HEK293T (cell line): ENCODE results near the gene BCR.

Source experiments
- ARNT ChIP-seq: fragments of 450-650 bp; IDR thresholded peaks from 2 replicates; pipeline ENCODE4 v1.6.1; 2017; ENCODE audit warnings: mild to moderate bottlenecking
- BHLHE40 ChIP-seq: fragments of 450-650 bp; IDR thresholded peaks from 2 replicates; pipeline ENCODE4 v1.6.1; 2016; ENCODE audit warnings: mild to moderate bottlenecking, moderate library complexity, borderline replicate concordance
- ELF4 ChIP-seq: fragments of 450-650 bp; IDR thresholded peaks from 2 replicates; pipeline ENCODE4 v1.6.1; 2017; ENCODE audit warnings: antibody characterized with exemption
- FOXA1 ChIP-seq: fragments of 450-650 bp; IDR thresholded peaks from 2 replicates; pipeline ENCODE4 v1.6.1; 2016; ENCODE audit warnings: mild to moderate bottlenecking
- FOXK2 ChIP-seq: fragments of 450-650 bp; IDR thresholded peaks from 2 replicates; pipeline ENCODE4 v1.6.1; 2016; ENCODE audit warnings: mild to moderate bottlenecking
- FOXM1 ChIP-seq: fragments of 450-650 bp; IDR thresholded peaks from 2 replicates; pipeline ENCODE4 v1.6.1; 2017; ENCODE audit warnings: mild to moderate bottlenecking, borderline replicate concordance
- HDGF ChIP-seq: fragments of 450-650 bp; IDR thresholded peaks from 2 replicates; pipeline ENCODE4 v1.6.1; 2017; ENCODE audit warnings: antibody characterized with exemption, borderline replicate concordance
- L3MBTL2 ChIP-seq: fragments of 450-650 bp; conservative IDR thresholded peaks from 2 replicates; pipeline ENCODE4 v1.6.1; 2016; ENCODE audit warnings: mild to moderate bottlenecking
- LEF1 ChIP-seq: fragments of 450-650 bp; IDR thresholded peaks from 2 replicates; pipeline ENCODE4 v1.6.1; 2017; ENCODE audit warnings: mild to moderate bottlenecking, borderline replicate concordance
- SP1 ChIP-seq: fragments of 450-650 bp; IDR thresholded peaks from 2 replicates; pipeline ENCODE4 v1.6.1; 2017
- SUZ12 ChIP-seq: fragments of 450-650 bp; IDR thresholded peaks from 2 replicates; pipeline ENCODE4 v1.6.1; 2016; ENCODE audit warnings: mild to moderate bottlenecking
- TARDBP ChIP-seq: fragments of 450-650 bp; IDR thresholded peaks from 2 replicates; pipeline ENCODE4 v1.6.1; 2016
- ZNF384 ChIP-seq: fragments of 450-650 bp; IDR thresholded peaks from 2 replicates; pipeline ENCODE4 v1.6.1; 2016
- TF ChIP-seq, protein P1 (sequence below): fragments of 450-650 bp; IDR thresholded peaks from 2 replicates; pipeline ENCODE4 v1.6.1; 2016

DNA sequence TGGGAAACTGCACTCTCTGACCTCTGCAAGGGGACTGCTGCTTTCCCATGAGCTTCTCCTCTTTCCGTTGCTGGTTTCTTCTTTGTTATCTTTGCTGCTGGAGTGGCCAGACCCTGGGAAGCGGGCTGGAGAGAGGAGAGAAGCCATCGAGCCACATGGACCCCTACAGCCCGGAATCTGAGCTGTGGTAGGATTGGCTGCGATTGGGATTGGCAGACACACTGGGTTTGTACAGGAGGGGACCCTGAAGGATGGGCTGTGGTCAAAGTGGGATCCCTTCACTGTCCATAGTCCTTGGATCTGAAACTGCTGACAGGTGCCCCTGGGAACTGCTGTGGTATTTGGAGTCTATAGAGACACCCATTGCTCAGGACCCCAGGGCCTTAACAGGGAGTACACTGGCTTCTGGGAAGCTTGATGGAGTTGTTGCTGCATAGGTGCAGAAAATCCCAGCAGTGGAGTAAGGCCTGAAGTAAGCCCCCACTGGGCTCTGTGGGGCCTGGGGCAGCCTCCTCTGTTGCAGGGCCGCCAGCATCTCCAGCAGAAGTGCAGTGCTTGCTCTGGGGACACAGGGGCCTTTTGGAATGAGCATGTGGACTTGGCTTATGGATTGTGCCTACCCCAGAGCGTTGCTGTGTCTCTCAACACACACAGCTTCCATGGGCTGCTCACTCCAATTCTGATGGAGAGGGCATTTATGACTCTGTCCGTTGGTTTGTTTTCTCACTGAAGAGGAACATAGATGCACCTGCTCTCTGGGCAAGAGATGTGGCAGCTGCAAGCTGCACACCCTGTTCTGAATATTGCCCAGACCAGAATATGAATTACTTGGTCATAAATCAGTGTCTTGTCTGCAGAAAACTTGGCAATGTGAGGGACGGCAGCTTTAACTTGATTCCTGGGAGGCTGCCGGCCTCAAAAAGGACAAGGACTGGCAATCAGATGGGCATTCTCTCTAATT is 32.0 kb downstream of the BCR start:
- TF ChIP-seq ELF4 (no peak), SP1 (no peak), FOXA1 (no peak), TARDBP (no peak), HDGF (no peak), FOXM1 (no peak), LEF1 (no peak), BHLHE40 (no peak), ZNF384 (no peak), ARNT (no peak), L3MBTL2 (no peak), FOXK2 (no peak), SUZ12 (no peak)
- TF ChIP-seq, protein P1, sequence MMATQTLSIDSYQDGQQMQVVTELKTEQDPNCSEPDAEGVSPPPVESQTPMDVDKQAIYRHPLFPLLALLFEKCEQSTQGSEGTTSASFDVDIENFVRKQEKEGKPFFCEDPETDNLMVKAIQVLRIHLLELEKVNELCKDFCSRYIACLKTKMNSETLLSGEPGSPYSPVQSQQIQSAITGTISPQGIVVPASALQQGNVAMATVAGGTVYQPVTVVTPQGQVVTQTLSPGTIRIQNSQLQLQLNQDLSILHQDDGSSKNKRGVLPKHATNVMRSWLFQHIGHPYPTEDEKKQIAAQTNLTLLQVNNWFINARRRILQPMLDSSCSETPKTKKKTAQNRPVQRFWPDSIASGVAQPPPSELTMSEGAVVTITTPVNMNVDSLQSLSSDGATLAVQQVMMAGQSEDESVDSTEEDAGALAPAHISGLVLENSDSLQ = no peak
